GM13977 (cell line): ENCODE results near the gene NLN.

Source experiments
- DNase-seq: peaks from one replicate; pipeline ENCODE4 v3.0.0; 2012; ENCODE audit warnings: low spot score
- in situ Hi-C: fragments of 300-500 bp; cut with MboI; formaldehyde crosslinking; loops from one replicate; pipeline ENCODE4 v1.12.0; 2022; ENCODE audit warnings: low sequenced_read_pairs, low pct_unique_long_range_greater_than_20kb, mixed read lengths, inconsistent platforms; ENCODE audit not compliant: unreplicated experiment
- TF ChIP-seq, protein P1 (sequence below): IDR thresholded peaks from 2 replicates; pipeline ENCODE4 v1.5.1; 2012; ENCODE audit warnings: mild to moderate bottlenecking, control low read depth; ENCODE audit not compliant: insufficient read depth; ENCODE audit errors: extremely low read depth, missing control alignments

NLN gene

DNA sequence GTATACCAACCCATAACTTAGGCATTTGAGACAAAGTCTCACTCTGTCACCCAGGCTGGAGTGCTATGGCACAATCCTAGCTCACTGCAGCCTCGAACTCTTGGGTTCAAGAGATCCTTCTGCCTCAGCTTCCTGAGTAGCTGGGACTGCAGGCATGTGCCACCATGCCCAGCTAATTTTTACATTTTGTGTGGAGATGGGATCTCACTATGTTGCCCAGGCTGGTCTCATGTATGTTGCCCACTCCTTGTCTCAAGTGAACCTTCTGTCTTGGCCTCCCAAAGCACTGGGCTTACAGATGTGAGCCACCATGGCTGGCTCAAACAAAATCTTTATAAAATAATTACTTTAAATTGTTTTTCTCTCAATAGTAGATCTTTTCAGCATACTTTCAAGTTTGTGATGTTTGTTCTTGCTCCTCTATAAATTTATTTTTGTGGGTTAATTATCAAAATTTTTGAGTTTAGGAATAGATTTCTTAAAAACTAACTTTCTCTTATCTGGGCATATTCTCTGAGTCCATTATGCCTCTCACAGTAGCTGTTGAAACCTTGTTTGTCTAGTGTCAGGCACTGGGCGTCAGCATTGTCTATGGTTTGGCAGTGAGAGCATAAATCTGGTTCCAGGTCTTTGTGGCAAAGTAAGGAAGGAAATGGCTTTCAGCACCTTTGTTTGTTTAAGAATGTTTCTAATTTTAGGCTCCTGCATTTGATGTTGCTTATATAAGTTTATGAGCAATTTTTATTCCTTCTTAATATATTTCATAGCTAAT lies 38.7 kb downstream of the NLN start:
- peak; percentile 18 for DNase-seq
- in situ Hi-C loops: no loop called here
- TF ChIP-seq, protein P1, sequence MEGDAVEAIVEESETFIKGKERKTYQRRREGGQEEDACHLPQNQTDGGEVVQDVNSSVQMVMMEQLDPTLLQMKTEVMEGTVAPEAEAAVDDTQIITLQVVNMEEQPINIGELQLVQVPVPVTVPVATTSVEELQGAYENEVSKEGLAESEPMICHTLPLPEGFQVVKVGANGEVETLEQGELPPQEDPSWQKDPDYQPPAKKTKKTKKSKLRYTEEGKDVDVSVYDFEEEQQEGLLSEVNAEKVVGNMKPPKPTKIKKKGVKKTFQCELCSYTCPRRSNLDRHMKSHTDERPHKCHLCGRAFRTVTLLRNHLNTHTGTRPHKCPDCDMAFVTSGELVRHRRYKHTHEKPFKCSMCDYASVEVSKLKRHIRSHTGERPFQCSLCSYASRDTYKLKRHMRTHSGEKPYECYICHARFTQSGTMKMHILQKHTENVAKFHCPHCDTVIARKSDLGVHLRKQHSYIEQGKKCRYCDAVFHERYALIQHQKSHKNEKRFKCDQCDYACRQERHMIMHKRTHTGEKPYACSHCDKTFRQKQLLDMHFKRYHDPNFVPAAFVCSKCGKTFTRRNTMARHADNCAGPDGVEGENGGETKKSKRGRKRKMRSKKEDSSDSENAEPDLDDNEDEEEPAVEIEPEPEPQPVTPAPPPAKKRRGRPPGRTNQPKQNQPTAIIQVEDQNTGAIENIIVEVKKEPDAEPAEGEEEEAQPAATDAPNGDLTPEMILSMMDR: peak; percentile 60

DNA sequence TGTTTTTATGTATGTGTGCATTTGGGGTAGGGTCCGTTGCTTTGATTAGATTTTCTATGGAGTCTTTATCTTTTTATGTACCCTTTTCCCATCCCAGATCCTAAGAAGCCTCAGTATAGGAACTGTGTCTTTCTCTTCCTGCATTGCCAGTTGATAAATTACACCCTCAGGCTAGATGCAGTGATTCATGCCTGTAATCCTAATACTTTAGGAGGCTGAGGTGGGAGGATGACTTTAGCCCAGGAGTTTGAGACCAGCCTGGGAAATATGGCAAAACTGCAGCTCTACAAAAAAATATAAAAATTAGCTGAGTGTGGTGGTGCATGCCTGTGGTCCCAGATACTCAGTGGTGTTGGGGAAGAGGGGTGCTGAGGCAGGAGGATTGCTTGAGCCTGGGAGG lies 40.2 kb downstream of the NLN start:
- TF ChIP-seq, protein P1: no peak
- DNase-seq: no peak
- in situ Hi-C loops: no loop called here

DNA sequence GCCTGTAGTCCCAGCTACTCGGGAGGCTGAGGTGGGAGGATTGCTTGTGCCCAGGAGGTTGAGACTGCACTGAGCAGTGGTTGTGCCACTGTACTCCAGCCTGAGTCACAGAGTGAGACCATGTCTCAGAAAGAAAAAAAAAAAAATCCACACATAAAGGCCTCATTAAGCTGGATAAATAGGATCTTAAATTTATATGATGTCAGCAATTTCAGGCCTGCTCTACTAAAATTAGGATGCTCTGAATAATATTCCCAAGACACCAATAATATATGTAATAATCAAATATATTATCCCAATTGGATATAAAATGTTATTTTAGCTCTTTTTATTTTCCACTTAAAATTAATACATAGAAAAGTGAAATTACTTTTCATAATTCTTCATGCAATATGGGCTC lies 43.6 kb downstream of the NLN start:
- in situ Hi-C loops: no loop called here
- TF ChIP-seq, protein P1: no peak
- no peak for DNase-seq

- TF ChIP-seq, protein P1: no peak
- DNase-seq: no peak
- in situ Hi-C loops: no loop called here
Measured at GRCh38 chr5:65766175-65766574, 44.2 kb downstream of the NLN start.

DNA sequence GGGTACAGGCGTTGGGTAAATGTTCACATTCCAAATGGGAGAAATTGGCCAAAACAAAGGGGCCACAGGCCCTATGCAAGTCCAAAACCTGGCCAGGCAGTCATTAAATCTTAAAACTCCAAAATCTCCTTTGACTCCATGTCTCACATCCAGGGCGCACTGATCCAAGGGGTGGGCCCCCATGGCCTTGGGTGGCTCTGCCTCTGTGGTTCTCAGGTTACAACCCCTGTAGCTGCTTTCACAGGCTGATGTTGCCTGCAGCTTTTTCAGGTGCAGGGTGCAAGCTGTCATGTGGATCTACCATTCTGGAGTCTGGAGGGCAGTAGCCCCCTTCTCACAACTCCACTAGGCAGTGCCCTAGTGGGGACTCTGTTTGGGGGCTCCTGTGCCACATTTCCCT lies 44.8 kb downstream of the NLN start:
- DNase-seq: no peak
- in situ Hi-C loops: no loop called here
- TF ChIP-seq, protein P1: no peak

- no peak for DNase-seq
- in situ Hi-C loops: no loop called here
- TF ChIP-seq, protein P1: no peak
Measured at GRCh38 chr5:65767565-65767964, 45.6 kb downstream of the NLN start.
